GM23338 (cell line): Measurements from ENCODE around the gene AGTRAP. TPM values are rescaled to one million over a fixed set of nuclear protein-coding genes. Genes with fewer than 3 reads are reported as not detected.

Source experiments
- ATAC-seq: fragments of 200-7000 bp; cut with Tn5 transposase; 3 replicates; pipeline ENCODE4 v1.9.1; 2020
- DNase-seq: peaks from one replicate; pipeline ENCODE4 v3.0.0-alpha.2; 2015; ENCODE audit warnings: low spot score
- H2AFZ ChIP-seq: fragments of 200-600 bp; sonication (generic); 2 replicates; pipeline ENCODE4 v1.8.0; 2016; ENCODE audit warnings: antibody characterized with exemption, mild to moderate bottlenecking, moderate library complexity
- H3F3A ChIP-seq: fragments of 200-600 bp; sonication (generic); replicated peaks from 2 replicates; pipeline ENCODE4 v1.8.0; 2017; ENCODE audit warnings: antibody characterized with exemption, mixed run types, low read depth
- H3K27ac ChIP-seq: fragments of 200-600 bp; sonication (generic); 2 replicates; pipeline ENCODE4 v1.6.1; 2016; ENCODE audit warnings: low read depth
- H3K27me3 ChIP-seq: fragments of 200-600 bp; sonication (generic); 2 replicates; pipeline ENCODE4 v1.8.0; 2016; ENCODE audit warnings: mild to moderate bottlenecking, mixed run types, moderate library complexity; ENCODE audit not compliant: insufficient read depth
- H3K36me3 ChIP-seq: fragments of 200-600 bp; sonication (generic); 2 replicates; pipeline ENCODE4 v1.8.0; 2016; ENCODE audit warnings: mild to moderate bottlenecking; ENCODE audit not compliant: insufficient read depth
- H3K4me1 ChIP-seq: fragments of 200-600 bp; sonication (generic); 2 replicates; pipeline ENCODE4 v1.8.0; 2016; ENCODE audit warnings: mild to moderate bottlenecking, moderate library complexity; ENCODE audit not compliant: insufficient read depth
- H3K4me2 ChIP-seq: fragments of 200-600 bp; sonication (generic); 2 replicates; pipeline ENCODE4 v1.7.1; 2017; ENCODE audit warnings: mixed run types
- H3K4me3 ChIP-seq: fragments of 200-600 bp; sonication (generic); 2 replicates; pipeline ENCODE4 v1.6.1; 2016; ENCODE audit warnings: mixed run types
- H3K79me2 ChIP-seq: fragments of 200-600 bp; sonication (generic); replicated peaks from 2 replicates; pipeline ENCODE4 v1.8.0; 2017; ENCODE audit warnings: mild to moderate bottlenecking; ENCODE audit not compliant: insufficient read depth
- H3K9me2 ChIP-seq: fragments of 200-600 bp; sonication (generic); 2 replicates; pipeline ENCODE4 v1.8.0; 2017; ENCODE audit not compliant: insufficient read depth
- H4K20me1 ChIP-seq: fragments of 200-600 bp; sonication (generic); replicated peaks from 2 replicates; pipeline ENCODE4 v1.8.0; 2017; ENCODE audit warnings: mild to moderate bottlenecking; ENCODE audit not compliant: insufficient read depth
- H3K27ac Mint-ChIP-seq: 2 replicates; pipeline ENCODE4 v1.8.0; 2020; ENCODE audit warnings: inconsistent platforms, mild to moderate bottlenecking, moderate library complexity, mixed read lengths
- H3K27me3 Mint-ChIP-seq: 3 replicates; pipeline ENCODE4 v1.8.0; 2022; ENCODE audit warnings: low read depth, mild to moderate bottlenecking, moderate library complexity, mixed read lengths, inconsistent platforms; ENCODE audit not compliant: insufficient read depth, poor library complexity
- H3K36me3 Mint-ChIP-seq: 3 replicates; pipeline ENCODE4 v1.8.0; 2021; ENCODE audit warnings: low read depth, mild to moderate bottlenecking, inconsistent platforms, moderate library complexity, mixed read lengths
- H3K4me1 Mint-ChIP-seq: 3 replicates; pipeline ENCODE4 v1.8.0; 2020; ENCODE audit warnings: mild to moderate bottlenecking, inconsistent platforms, mixed read lengths
- H3K4me3 Mint-ChIP-seq: 3 replicates; pipeline ENCODE4 v1.8.0; 2021; ENCODE audit warnings: moderate library complexity, mild to moderate bottlenecking, inconsistent platforms, mixed read lengths
- H3K9me3 Mint-ChIP-seq: 3 replicates; pipeline ENCODE4 v1.8.0; 2020; ENCODE audit warnings: moderate library complexity, mild to moderate bottlenecking, inconsistent platforms, mixed read lengths
- CTCF ChIP-seq, 2 experiments: fragments of 200-600 bp in 1 of 2; sonication (generic) in 1 of 2; conservative IDR thresholded peaks; 2 replicates each; pipeline versions ENCODE4 v1.5.1 to v1.6.1; 2016 to 2017; ENCODE audit warnings: antibody characterized with exemption in 2 of 2, low read depth in 2 of 2, mild to moderate bottlenecking in 2 of 2, moderate library complexity in 1 of 2
- NANOG ChIP-seq: IDR thresholded peaks from 2 replicates; pipeline ENCODE4 v1.6.1; 2016; ENCODE audit warnings: antibody characterized with exemption, borderline replicate concordance
- POLR2AphosphoS5 ChIP-seq: IDR thresholded peaks from 2 replicates; pipeline ENCODE4 v1.6.1; 2016; ENCODE audit warnings: antibody characterized with exemption, low read depth
- long read RNA-seq: library from polyadenylated mRNA; unstranded; transcript quantifications from one replicate; pipeline ENCODE4 v2.0.0, GENCODE V29; 2020; ENCODE audit not compliant: unreplicated experiment
- polyA plus RNA-seq: library from polyadenylated mRNA; unstranded; fragments of >200 nt; fragmentation: Nextera tagmentation; extraction: Ambion mirVana; gene quantifications from 2 replicates; pipeline ENCODE4 v1.2.1, GENCODE V29; 2016
- total RNA-seq: library from RNA; depleted of rRNA; stranded (reverse); fragments of >200 nt; shearing (Covaris generic); gene quantifications from 2 replicates; pipeline ENCODE4 v1.2.3, GENCODE V29; 2014; rRNA removed
- TF ChIP-seq, protein P1 (sequence below): IDR thresholded peaks from 2 replicates; pipeline ENCODE4 v1.6.1; 2016; ENCODE audit warnings: antibody characterized with exemption
- TF ChIP-seq, protein P2 (sequence below): IDR thresholded peaks from one replicate; pipeline ENCODE4 v1.6.1; 2018; ENCODE audit warnings: antibody characterized with exemption; ENCODE audit not compliant: unreplicated experiment

The AGTRAP gene
- 88.7 and 102 TPM in 2 replicates for total RNA-seq
- polyA plus RNA-seq: 79.0 and 79.4 TPM in 2 replicates
- long read RNA-seq, transcript AGTRAP-206 (6 exons, 809 nt): minor isoform, 5 of 106 reads
- long read RNA-seq, transcript AGTRAP-203 (5 exons, 1,100 nt): minor isoform, 17 of 106 reads
- long read RNA-seq, transcript AGTRAP-201 (5 exons, 1,107 nt): major isoform, 62 of 106 reads
- long read RNA-seq, transcript AGTRAP-205 (6 exons, 786 nt): minor isoform, 12 of 106 reads
- long read RNA-seq, partial matches to known transcripts: 1 of 106 reads
- long read RNA-seq, other reads (novel, unspliced or antisense): 5 of 106 reads

DNA sequence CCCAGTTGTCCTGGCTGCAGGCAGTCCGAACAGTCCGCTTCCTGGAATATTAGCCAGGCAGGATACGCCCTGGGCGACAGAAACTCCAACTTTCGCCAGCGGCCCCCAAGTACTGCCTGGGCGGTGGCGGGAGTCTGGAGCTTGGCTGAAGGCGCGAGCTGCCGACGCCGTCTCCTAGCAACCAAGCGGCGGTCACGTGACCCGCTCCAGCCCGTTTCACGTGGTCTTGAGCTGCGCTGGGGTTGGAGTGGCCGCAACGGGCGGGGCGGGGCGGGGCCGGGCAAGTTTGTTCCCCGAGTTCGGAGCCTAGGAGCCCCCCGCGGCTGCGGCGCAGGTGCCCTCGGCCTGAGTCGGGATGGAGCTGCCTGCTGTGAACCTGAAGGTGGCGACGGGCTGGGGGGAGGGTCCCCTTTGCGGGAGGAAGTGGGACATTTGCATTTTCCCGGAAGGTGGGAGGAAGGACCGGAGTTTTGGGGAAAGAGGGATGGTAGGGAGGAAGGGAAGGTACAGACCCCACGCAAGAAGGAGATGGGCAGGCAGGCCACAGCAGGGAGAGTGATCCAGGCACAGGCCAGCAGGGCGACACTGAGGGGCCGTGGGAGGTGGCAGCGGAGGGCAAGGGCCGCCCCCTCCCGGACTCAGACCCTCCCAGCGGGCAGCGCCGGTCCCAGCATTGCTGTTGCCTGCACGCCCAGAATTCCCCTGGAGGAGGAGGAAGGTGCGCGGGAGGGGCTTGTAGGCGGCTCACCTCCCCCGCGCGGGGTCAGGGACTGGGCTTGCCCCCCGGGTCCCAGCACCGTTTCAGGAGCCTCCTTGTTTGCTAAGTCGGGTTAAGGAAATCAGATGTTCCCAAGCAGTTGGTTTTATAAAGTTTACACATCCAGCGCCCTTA is at the start of gene AGTRAP:
Gene AGTRAP, plus strand, starts transcription at position 283 of the 892 bp plus-strand sequence. Its CDS starts 73 bp downstream, at position 356.
- H3K27me3 Mint-ChIP-seq: peaks cover 14% of the 10 kb centered on the region
- peaks cover 50% of the 10 kb centered on the region for H3K4me1 Mint-ChIP-seq
- peak; percentile 97 for DNase-seq
- Histone ChIP-seq H3K9me2 (no peaks in the 10 kb centered on the region), H3K4me2 (peak within 1 kb of the TSS; percentile 89), H4K20me1 (no peaks in the 10 kb centered on the region), H3F3A (peaks cover 9% of the 10 kb centered on the region; the same call in 1 of the 2 replicates), H3K27ac (peak within 1 kb of the TSS; percentile 96), H3K36me3 (no peaks in the 10 kb centered on the region), H2AFZ (peak within 1 kb of the TSS; percentile 76), H3K4me1 (peaks cover 37% of the 10 kb centered on the region), H3K79me2 (peaks cover 12% of the 10 kb centered on the region), H3K4me3 (peak within 1 kb of the TSS; percentile 86), H3K27me3 (no peaks in the 10 kb centered on the region)
- TF ChIP-seq, protein P1, sequence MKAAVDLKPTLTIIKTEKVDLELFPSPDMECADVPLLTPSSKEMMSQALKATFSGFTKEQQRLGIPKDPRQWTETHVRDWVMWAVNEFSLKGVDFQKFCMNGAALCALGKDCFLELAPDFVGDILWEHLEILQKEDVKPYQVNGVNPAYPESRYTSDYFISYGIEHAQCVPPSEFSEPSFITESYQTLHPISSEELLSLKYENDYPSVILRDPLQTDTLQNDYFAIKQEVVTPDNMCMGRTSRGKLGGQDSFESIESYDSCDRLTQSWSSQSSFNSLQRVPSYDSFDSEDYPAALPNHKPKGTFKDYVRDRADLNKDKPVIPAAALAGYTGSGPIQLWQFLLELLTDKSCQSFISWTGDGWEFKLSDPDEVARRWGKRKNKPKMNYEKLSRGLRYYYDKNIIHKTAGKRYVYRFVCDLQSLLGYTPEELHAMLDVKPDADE: no peak
- TF ChIP-seq CTCF (conservative IDR thresholded peaks at IDR 0.05; ENCODE audit: low read depth in 2 of 2) (peak in 1 of 2 experiments; percentile 17; a peak in 1 of 4 replicates), NANOG (no peak), POLR2AphosphoS5 (peak; percentile 63)
- TF ChIP-seq, protein P2, sequence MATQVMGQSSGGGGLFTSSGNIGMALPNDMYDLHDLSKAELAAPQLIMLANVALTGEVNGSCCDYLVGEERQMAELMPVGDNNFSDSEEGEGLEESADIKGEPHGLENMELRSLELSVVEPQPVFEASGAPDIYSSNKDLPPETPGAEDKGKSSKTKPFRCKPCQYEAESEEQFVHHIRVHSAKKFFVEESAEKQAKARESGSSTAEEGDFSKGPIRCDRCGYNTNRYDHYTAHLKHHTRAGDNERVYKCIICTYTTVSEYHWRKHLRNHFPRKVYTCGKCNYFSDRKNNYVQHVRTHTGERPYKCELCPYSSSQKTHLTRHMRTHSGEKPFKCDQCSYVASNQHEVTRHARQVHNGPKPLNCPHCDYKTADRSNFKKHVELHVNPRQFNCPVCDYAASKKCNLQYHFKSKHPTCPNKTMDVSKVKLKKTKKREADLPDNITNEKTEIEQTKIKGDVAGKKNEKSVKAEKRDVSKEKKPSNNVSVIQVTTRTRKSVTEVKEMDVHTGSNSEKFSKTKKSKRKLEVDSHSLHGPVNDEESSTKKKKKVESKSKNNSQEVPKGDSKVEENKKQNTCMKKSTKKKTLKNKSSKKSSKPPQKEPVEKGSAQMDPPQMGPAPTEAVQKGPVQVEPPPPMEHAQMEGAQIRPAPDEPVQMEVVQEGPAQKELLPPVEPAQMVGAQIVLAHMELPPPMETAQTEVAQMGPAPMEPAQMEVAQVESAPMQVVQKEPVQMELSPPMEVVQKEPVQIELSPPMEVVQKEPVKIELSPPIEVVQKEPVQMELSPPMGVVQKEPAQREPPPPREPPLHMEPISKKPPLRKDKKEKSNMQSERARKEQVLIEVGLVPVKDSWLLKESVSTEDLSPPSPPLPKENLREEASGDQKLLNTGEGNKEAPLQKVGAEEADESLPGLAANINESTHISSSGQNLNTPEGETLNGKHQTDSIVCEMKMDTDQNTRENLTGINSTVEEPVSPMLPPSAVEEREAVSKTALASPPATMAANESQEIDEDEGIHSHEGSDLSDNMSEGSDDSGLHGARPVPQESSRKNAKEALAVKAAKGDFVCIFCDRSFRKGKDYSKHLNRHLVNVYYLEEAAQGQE: no peak
- peak within 1 kb of the TSS; percentile 98 for H3K27ac Mint-ChIP-seq
- H3K9me3 Mint-ChIP-seq: no peaks in the 10 kb centered on the region; the same call in 2 of the 3 replicates
- peak; percentile 79 for ATAC-seq
- no peaks in the 10 kb centered on the region for H3K36me3 Mint-ChIP-seq
- H3K4me3 Mint-ChIP-seq: peak within 1 kb of the TSS; percentile 93
